ENCODE measurements around the gene PLXNA3.
A peak's percentile ranks its signal among the peaks of the same experiment; 100 is the strongest.

Gene PLXNA3

DNA sequence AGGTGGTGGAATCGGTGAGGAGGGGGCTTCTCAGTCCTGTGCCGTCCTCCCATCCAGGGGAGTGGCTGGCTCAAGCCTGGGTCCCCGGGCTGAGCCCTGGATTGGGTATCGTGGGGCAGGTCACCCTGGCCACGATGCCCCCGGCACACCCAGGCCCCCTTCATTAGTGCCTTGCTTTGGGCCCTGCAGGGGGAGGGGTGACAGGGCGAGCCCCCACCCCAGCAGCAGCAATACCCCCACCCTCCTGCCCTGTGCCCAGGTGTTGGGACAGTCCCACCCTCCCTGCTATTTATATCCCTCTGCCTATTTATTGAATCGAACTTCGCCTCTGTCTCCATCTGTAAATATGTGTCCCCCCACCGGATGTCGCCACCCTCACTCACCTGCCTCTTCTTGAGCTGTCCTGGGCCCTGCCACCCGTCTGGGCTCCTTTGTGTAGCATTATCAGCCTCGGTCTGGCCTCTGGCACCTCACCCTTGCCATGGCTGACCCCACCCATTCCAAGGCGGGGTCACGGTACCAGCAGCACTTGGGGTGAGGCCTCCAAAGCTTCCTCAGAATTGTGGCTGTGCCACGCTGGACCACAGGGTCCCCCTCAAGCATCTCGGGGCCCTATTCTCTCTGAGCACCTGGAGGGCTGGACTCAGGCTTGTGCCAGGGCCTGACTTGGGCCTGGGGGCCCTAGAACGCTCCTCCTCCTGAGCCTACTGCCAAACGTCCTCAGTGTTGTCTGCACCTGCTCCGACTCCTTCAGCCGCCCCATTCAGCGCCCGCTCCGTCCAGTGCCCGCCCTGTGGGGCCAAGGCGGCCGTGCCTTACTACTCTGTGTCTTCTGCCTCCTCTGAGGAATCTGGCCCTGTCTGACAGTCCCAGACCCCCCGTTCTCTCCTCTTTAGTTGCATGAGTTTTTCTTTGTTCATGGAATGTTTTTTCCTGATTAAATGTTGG lies 14.9 kb downstream of the PLXNA3 start:
- H3K27ac ChIP-seq, result no peak overlapping the region
- no peak for DNase-seq (ENCODE audit: low read depth, low spot score)

DNA sequence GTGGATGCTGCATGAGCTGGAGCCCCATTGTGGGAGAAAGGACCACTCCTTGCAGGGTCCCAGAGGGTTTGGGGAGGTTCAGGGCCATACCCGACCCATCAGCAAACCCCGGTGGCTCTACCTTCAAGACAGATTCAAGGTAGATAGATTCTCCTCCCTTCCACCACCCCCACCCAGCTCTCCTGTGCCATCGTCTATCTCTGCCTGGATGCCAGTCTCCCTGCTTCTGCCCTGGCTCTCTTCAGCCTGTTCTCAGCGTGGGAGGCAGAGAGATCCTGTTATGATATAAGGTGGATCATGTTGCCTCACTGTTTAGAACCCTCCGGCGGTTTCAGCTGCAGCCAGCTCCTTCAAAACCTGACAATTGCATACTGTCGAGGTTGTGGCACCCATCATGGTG lies 15.6 kb downstream of the PLXNA3 start:
- no peak for DNase-seq (ENCODE audit: low read depth, low spot score)

GRCh38 chrX:154476821-154477220 lies 18.7 kb downstream of the PLXNA3 start:
- no peak for DNase-seq (ENCODE audit: low read depth, low spot score)
- no peak overlapping the region for H3K27ac ChIP-seq

More for the DNA sequence above, 15.6 kb downstream of the PLXNA3 start:
- H3K27ac ChIP-seq, result no peak overlapping the region

DNA sequence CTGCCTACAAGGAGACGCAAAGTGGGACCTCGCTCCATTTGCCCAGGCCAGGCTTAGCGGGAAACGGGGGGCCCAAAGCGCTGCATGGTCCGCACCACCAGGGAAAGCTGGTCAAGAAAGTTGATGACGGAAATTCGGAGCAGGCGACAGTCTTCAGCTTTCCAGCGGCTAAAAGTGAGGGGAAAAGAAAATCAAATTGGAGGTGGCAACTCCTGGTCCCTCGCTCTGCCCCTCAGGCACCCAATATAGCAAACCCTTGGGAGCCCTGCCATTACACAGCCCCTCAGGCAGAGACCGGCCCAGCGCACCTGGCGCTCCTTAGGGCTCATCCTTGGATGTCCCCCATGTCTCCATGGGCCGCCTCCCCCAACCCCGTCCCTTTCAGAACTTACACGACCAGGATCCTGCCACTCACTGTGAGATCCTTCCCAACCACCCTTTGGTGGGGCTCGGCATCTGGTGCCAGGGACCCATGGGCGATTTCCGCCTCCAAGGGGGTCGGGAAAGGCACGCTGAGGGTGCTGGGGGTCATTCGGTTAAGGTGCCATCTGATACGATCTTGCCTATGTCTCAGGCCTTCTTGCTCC lies 19.9 kb downstream of the PLXNA3 start:
- H3K27ac ChIP-seq, result no peak overlapping the region
- DNase-seq (ENCODE audit: low read depth, low spot score), result no peak

- DNase-seq (ENCODE audit: low read depth, low spot score), result no peak
- no peak within 1 kb of the TSS for H3K27ac ChIP-seq
Measured at GRCh38 chrX:154478728-154479622, 20.9 kb downstream of the PLXNA3 start, which contains the start of gene LAGE3. LAGE3 (minus strand) TSS chrX:154479281; CDS start chrX:154478915, 366 bp downstream.

GRCh38 chrX:154481195-154481594 lies 23.1 kb downstream of the PLXNA3 start:
- H3K27ac ChIP-seq, result no peak overlapping the region
- no peak for DNase-seq (ENCODE audit: low read depth, low spot score)

GRCh38 chrX:154481911-154482601 lies 24.0 kb downstream of the PLXNA3 start:
- H3K27ac ChIP-seq, result no peak overlapping the region
- DNase-seq (ENCODE audit: low read depth, low spot score), result no peak

DNA sequence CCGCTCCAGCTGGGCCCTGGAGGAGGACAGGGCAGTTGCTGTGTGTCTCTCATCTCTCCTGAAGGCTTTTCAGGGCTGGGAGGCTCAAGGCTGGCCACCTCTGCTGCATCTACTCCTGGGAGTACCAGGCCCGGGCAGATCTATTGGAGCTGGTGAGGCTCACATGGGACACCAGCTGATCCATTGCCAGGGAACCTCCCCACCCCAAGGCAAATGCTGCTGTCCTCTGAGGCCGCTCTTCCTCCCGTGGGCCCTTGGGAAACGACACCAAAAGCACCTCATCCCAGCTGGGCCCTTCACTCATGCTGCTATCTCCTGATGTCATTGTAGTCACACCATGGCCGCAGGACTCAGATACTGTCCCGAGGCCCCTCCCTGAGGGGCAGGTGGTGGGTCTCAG lies 24.7 kb downstream of the PLXNA3 start:
- no peak for DNase-seq (ENCODE audit: low read depth, low spot score)
- no peak overlapping the region for H3K27ac ChIP-seq

DNA sequence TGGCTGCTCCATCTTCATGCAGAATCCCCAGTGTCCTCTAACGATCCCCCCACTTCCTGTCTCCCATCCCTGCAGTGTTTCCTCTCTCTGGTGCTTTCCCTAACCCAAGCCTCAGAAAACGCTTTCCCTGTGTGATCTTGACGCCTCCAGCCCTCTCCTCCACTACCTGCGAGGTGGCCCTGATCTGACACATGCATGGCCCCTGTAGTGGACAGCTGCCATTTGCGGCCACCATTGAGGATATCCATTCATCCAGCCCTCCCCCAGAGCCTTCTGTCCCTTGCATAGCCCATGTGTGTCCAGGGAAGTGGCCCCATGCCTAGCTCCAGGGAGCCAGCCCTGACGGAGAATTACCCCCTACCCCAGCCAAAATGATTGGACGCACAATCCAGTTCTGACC lies 25.2 kb downstream of the PLXNA3 start:
- no peak overlapping the region for H3K27ac ChIP-seq
- DNase-seq (ENCODE audit: low read depth, low spot score), result no peak

DNA sequence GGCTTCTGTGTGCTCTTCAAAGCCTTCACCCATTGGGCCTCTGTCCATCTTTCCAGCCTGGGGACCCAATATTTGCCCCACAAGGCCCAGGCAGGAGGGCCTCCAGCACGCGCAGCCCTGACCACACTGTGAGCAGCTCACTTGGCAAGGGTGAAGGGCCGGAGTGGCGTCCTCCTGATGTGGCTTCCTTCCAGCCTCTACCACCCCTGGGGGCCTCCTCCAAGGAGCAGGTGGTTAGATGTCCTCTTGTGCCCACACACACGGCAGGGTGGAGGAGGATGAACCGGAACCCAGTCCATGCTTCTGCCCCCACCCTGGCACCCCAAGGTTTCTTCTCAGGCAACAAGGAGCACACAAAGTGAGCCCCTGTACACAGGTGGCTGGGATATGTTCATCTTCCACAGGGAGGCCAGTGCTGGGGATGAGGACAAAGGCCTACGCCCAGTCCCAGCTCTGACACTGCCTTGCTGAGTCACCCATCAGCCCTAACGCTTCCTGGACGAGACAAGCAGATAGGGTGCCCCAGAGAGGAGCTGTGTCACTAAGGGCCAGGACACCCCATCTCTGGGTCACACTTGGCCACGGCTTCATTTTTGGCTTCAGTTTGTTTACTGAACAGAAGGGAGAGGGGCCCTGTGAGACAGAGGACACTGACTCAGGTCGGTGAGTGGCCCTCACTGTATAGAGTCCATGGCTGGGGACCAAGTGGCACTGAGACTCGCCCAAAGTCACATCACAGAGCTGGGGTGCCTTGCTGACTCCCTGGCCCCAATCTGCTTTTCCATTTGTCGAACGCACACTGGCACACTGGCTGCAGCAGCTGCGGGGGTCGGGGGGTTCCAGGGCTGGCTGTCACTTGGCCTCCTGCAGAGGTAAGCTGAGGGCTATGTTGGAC lies 26.4 kb downstream of the PLXNA3 start:
- no peak overlapping the region for H3K27ac ChIP-seq
- DNase-seq (ENCODE audit: low read depth, low spot score), result no peak

GRCh38 chrX:154485150-154486051 lies 27.3 kb downstream of the PLXNA3 start:
- peak overlapping the region; percentile 65 for H3K27ac ChIP-seq
- no peak for DNase-seq (ENCODE audit: low read depth, low spot score)

- DNase-seq (ENCODE audit: low read depth, low spot score), result no peak
- peak overlapping the region; percentile 65 for H3K27ac ChIP-seq
Measured at GRCh38 chrX:154486052-154486395, 27.9 kb downstream of the PLXNA3 start.

GRCh38 chrX:154486396-154487207 lies 28.5 kb downstream of the PLXNA3 start, which contains the start of gene UBL4A:
UBL4A (minus strand) TSS chrX:154486615; CDS start chrX:154486584, 31 bp downstream.
- DNase-seq (ENCODE audit: low read depth, low spot score), result no peak
- peak within 1 kb of the TSS; percentile 65 for H3K27ac ChIP-seq

- H3K27ac ChIP-seq, result no peak overlapping the region
Measured at GRCh38 chrX:154487518-154488290, 29.6 kb downstream of the PLXNA3 start.

GRCh38 chrX:154488336-154489075 lies 30.4 kb downstream of the PLXNA3 start:
- DNase-seq (ENCODE audit: low read depth, low spot score), result no peak
- H3K27ac ChIP-seq, result no peak overlapping the region

More at GRCh38 chrX:154487518-154488290, 29.6 kb downstream of the PLXNA3 start:
- DNase-seq (ENCODE audit: low read depth, low spot score), result no peak

DNA sequence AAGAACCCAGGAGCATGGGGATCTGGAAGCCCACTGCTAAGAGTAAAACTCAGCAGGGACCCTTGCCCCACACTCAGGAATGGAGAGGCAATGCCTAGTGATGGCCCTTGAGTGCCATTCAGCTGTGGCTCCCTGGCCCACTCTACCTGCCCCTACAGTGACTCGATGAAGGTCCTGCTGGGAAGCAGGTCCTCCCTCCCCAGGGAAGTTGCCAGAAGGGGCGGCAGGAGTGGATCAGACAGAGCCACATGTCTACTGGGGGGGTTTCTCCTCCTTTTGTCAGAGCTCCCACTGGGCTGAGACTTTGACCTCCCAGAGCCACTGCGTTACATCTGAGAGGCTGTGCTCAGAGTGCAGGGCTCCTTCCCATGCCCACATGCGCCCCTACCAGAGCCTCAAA lies 31.1 kb downstream of the PLXNA3 start:
- no peak for DNase-seq (ENCODE audit: low read depth, low spot score)
- peak overlapping the region; percentile 71 for H3K27ac ChIP-seq

Measured in epithelial cell of prostate (primary cell).